Measurements from ENCODE around the gene STIP1.
"Not testable (repeated sequence)": the region's sequence is repeated elsewhere in the genome, so short reads cannot be mapped to it uniquely, and the experiment has no call there.

STIP1 gene

DNA sequence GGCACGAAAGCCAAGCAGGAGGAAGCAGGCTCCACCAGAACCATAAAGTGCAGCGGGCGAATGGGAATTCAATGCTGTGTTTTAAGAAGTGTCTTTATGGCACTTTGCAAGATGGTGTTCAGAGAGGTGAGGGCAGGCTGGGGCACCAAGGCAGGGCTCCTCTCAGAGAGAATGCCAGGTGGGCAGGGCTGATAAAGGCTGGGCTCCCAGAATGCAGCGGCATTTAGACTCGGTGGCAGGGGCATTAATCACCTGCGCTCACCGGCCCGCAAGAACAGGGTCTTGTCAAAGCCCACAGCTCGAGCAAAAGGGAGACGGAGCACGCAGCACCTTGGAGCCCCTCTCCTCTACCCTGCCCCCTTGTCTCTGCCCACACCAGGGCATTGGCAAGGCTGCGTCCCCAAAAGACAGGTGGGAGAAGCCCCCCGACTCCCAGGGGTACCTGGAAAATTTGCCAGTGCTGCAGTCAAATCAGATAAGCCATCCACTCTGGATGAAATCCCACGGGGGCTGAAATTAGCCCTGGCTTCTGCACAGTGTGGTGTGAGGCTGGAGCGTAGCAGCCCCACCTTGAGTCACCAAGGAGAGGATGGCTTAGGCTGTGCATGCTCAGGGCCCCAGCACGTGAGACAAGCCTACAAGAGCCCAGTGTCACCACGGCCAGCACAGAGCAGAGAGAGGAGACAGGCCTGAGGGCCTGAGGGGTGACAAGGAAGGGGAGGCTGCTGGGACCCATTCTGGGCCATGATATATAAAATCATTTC is 28.2 kb upstream of the STIP1 start:
- no peak for DNase-seq (ENCODE audit: low read depth)

DNA sequence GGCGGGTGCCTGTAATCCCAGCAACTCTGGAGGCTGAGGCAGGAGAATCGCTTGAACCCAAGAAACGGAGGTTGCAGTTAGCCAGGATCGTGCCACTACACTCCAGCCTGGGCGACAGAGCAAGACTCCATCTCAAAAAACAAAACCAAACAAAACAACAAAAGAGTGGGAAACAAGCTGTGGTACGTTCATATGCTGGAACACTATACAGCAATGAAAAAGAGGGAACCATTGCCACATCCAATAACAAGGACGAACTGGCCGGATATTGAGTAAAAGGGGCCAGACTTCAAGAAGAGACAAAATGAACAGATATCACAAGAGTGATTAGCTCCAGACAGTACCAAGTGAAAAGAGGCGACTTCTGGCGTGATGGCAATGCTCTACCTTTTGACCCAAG is 24.9 kb upstream of the STIP1 start:
- DNase-seq (ENCODE audit: low read depth): no peak

DNA sequence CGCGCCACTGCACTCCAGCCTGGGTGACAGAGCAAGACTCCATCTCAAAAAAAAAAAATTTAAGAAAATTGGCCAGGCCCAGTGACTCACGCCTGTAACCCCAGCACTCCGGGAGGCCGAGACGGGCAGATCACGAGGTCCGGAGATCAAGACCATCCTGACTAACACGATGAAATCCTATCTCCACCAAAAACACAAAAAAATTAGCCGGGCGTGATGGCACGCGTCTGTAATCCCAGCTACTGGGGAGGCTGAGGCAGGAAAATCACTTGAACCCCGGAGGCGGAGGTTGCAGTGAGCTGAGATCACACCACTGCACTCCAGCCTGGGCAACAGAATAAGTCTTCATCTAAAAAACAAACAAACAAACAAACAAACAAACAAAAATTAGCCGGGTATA is 23.2 kb upstream of the STIP1 start:
- not testable (repeated sequence) for DNase-seq (ENCODE audit: low read depth)

DNA sequence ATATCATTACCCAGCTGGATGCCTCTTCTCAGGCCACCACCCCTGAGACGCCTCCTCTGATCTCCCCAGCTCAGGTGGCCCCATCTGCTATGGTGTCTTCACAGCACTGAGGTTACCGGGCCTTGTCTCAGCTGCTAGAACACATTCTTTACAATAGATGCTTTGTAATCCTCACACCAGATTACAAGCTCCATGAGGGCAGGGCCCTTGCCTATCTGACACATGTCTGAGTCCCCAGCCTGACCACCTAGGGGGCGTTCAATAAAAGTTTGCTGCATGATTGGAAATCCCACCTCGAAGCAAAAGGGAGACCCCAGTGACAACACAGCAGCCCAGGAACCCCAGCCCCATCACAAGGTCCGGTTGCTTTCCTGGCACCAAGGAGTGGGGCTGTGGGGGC is 22.0 kb upstream of the STIP1 start:
- DNase-seq (ENCODE audit: low read depth): no peak

DNA sequence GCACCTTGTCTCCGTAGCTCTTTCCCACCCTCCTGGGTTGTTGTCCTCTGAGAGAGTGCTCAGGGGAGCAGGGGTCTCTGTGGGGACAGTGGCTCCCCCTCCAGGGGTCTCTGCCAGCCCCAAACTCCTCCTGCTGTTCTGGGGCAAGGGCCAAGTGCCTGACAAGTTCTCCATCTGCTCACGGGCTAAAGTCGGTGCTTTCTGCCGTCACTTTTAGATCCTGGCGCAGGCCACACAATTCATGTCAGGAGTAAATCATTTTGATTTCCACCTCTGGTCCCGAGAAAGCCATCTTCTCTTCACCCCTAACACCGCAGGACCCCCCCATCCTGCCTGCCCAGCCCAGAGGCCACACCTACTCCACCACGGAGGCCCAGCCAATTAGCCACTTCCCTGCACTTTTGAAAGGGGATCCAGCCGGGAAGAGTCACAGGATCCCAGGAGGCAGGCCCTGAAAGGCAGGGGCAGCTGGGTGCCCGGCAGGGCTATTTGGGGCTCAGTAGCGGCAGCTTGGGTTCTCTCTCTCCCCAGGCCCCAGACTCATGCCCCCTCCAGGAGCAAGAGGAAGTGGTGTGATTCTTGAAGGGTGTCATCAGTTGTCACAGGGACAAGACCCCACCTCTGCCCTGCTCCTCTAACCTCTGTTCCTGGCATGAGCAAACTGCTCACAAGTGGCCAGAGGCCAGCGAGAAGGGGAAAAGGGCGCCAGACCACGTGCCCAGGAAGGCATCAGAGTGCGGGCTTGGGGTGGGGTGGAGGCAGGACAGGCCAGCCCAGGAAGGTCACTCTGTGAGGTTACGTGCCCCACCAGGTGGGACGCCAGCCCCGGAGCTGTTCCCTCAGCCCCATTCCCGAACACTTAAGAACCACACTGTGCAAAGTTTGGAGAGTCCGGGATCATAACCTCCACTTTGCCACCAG is 21.3 kb upstream of the STIP1 start:
- no peak for DNase-seq (ENCODE audit: low read depth)

DNA sequence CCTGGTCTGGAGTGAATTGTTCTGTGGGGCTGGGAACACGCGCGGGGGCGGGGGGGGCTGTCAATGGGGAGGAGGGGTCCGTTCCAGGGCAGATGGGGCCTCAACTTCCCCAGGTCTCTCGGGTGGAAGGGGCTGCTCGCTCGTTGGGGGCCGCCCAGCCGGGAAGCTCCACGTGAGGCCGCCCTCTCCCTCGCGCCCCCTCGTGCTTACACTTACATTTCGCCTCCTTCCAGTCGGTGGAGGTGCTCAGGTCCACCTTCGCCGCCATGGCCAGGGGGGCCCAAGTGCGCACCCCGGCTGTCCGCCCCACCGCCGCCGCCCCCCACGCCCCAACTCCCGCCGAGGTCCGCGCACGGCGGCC is 20.5 kb upstream of the STIP1 start:
- DNase-seq (ENCODE audit: low read depth): no peak

DNA sequence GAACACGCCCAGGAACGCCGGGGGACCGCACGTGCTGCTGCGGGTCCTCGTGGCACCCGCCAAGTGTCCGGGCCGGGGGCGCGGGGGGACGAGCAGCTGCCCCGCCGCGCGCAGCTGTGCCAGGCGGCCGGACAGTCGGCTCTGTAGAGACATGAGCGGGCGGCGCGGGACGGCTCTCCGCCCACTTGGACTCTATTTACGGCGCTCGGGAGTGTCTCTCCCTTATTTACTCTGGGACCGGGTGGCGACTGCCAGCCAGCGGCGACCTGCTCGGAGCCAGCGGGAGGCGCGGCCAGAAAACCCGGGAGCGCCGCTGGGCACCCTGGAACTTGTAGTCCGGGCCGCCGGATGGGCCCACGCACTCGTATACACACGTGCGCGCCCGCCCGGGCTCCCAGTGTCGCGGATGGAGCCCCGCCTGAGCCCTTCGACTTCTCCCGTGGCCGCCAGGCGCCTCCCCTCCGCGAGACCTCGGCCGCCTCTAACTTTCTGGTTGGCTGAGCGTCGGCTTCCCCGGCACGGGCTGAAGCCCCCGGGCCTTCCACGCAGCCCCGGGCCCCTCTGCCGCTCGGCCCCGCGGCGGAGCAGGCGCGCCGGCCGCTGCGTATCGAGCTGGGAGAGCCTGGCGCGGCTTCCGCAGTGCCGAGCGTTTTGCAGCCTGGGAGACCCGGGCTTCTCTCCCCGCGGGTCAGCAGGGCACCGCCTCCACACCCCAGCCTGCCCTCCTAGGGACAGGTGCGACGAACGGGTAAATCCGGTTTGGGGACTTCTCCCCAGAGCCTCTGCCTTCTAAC is 19.9 kb upstream of the STIP1 start, which contains the start of gene MACROD1:
MACROD1 (minus strand) TSS at position 272 of the 794 bp plus-strand sequence; CDS start at position 153, 119 bp downstream.
- peak; percentile 66 for DNase-seq (ENCODE audit: low read depth)

DNA sequence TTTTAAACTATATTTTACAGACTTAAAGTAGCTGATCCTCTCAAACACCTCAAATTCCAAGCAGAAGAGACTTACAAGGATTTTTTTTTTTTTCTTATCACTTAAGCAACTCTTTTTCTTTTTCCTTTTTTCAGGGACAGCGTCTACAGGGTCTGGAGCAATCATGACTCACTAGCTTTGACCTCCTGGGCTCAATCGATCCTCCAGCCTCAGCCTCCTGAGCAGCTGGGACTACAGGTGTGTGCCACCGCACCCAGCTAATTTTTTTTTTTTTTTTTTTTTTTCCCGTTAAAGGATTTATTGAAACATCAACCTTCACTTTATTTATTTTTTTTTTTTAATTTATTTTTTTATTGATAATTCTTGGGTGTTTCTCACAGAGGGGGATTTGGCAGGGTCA is 15.6 kb upstream of the STIP1 start:
- DNase-seq (ENCODE audit: low read depth): no peak

DNA sequence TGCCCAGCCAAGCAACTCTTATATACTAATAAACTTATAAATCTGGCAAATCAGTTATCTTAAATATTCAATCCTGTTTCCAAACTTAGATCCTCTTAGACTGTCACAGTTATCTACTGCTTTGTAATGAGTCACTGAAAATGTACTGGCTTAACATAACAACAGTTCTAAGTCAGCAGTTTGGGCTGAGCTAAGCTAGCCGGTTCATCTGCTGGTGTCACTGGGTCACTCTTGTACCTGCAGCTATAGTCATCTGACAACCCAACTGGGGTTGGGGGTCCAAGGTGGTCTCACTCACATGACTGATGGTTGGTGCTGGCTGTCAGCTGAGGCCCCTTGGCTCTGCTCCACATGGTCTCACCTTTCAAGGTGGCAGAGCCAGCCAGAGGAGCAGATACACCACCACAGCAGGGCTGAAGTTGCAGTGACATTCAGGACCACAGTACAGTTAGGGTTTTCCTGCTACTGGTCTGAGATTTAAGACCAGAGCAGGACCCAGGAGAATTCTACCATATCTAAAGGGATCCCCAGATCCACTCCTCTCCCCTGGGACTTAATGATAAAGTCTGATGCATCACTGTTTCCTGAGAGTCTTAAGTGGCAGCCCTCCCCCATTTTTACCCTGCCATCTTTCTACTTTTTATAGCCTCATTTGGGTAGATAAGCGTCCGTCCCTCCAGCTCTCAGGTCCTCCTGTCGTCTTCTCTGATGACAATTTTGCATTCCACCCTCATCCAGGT is 12.2 kb upstream of the STIP1 start:
- no peak for DNase-seq (ENCODE audit: low read depth)

DNA sequence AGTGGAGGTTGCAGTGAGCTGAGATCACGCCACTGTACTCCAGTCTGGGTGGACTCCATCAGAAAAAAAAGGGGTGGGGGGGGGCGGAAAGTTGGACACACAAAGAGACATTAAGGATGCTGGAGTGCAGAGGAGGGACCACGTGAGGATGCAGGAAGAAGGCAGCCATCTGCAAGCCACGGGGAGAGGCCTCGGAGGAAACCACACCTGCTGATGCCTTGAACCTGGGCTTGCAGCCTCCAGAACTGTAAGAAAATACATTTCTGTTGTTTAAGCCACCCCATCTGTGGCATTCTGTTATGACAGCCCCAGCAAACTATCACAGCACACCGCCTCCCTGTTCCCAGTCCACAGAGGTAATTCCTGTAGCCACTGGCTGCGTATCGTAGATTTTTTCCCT is 9.2 kb upstream of the STIP1 start:
- DNase-seq (ENCODE audit: low read depth): no peak

DNA sequence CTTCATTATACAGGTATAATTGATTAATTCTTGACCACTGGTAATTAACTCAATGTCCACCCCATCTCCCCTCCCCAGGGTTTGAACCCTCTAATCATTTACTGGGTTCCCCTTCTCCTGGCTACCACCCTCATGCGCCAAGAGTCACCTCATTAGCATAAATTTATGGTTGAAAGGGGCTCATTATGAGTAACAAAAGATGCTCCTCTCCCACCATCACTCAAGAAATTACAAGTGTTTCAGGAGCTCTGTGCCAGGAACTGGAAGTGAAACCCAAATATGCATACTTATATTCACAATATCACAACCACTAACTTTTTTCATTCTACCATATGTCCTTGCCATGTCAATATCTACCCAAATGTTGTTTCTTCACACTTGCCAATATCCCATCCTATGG is 7.8 kb upstream of the STIP1 start:
- DNase-seq (ENCODE audit: low read depth): no peak

DNA sequence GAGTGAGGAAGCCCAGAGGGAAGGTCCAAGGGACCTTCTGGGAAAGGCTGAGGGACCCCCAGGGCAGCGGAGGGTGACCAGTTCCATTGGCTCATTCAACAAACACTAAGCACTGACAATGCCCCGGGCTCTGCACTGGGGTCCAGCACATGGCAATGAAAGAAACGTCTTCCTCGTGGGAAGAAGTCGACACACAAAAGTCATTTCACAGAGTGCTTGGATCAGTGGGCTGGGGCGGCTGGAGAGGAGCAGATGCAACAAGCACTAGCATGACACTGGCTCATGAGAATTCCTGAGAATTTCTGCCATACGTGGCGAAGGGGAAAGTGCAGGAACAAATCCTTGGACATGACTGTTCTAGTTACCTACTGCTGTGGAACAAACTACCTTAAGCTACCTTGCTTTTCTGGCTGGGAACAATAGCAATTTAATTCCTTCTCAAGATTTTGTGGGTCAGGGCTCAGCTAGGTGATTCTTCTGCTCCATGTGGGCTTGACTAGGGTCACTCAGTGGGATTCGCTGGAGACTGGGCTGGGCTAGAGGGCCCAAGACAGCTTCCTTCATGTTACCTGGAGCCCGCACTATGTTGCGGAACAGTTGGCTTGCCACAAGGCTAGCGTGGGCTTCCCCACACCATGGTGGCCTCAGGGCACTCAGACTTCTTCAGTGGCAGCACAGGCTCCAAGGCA is 6.9 kb upstream of the STIP1 start:
- DNase-seq (ENCODE audit: low read depth): no peak

DNA sequence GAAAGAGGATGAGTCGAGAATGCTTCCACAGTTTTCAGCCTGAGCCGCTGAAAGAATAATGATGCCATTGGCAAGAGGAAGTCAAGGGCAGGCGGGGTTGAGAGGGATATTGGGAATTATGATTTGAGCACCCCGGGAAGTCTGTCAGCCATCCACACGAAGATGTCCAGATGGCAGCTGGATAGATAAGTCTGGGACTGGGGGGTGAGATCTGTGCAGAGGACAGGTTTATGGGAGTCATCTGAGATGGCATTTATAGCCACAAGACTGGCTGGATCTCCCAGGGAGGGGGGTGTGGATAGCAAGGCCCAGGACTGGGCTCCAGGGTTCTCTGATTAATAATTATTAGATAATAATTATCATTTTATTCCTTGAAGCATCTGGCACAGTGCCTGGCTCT is 5.1 kb upstream of the STIP1 start:
- no peak for DNase-seq (ENCODE audit: low read depth)

DNA sequence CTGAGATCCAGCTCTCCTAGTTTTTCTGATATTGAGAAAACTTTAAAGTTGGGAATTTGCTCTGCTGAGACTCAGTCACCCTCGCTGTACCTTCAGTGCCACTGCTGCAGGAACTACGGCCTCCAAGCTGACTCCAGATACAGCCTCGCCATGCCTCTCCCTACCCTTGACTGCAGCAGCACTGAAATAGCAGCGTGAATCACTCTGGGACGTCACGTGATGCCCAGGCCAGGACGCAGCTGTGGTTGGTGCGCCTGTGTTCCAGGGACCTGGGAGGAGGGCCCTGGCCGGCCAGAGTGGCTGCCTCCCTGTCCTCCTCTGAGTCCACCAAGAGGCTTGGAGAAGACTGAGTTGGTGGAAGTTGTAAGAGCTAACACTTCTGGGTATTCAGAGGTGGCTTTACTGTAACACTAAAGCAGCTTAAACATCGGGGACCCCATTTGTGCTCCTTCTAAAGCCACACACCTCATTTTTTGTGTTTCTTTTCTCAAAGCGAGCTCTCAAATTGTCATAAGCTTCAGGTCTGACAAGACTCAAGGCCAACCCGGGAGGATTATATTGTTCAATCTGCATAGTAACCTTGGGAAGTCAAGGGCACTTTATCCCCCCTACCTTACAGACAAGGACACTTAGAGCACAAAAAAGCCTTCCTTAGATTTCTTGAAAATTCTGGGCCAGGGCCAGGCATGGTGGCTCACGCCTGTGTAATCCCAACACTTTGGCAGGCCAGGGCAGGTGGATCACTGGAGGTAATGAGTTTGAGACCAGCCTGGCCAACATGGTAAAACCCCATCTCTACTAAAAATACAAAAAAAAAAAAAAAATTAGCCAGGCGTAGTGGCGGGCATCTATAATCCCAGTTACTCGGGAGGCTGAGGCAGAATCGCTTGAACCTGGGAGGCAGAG is 4.2 kb upstream of the STIP1 start:
- peak; percentile 82 for DNase-seq (ENCODE audit: low read depth)

DNA sequence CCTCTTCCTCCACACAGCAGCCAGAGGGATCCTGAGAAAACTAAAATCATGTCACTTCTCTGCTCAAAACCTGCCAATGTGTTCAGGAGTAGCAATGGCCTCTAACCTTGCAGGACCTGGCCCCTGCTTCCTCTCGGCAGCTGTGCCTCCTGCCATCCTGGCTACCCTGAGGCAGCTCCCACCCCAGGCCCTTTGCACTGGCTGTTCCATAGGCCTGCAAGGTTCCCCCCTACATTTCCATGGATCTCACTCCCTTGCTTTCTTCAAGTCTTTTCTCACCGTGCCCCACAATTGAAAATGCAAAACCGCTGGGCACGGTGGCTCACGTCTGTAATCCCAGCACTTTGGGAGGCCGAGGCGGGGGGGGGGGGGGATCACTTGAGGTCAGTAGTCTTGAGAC is 2.1 kb upstream of the STIP1 start:
- DNase-seq (ENCODE audit: low read depth): no peak

DNA sequence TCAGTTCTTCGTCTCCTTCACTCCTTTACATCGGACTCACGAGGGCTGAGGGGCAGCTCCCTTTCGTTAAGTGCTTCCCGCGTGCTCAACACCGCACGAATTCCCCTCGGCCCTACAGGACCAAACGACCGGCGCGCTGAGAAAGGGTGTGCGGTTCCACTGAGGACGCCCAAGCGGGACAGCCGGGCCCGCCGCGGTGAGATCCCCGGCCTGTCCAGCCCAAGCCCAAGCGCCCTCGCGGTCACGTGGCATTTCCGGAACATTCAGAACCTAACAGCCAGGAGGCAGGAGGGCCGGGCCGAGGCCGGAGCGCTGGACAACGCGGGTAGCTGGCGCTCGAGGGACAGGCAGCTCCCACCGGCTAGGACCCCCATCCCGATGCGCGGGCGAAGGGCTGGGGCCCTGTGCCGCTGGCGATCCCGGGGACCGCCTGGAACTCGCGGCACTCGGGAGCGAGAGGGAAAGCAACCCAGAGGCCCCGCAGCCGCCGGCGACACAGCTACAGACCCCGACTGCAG is 737 bp upstream of the STIP1 start:
- peak; percentile 84 for DNase-seq (ENCODE audit: low read depth)

DNA sequence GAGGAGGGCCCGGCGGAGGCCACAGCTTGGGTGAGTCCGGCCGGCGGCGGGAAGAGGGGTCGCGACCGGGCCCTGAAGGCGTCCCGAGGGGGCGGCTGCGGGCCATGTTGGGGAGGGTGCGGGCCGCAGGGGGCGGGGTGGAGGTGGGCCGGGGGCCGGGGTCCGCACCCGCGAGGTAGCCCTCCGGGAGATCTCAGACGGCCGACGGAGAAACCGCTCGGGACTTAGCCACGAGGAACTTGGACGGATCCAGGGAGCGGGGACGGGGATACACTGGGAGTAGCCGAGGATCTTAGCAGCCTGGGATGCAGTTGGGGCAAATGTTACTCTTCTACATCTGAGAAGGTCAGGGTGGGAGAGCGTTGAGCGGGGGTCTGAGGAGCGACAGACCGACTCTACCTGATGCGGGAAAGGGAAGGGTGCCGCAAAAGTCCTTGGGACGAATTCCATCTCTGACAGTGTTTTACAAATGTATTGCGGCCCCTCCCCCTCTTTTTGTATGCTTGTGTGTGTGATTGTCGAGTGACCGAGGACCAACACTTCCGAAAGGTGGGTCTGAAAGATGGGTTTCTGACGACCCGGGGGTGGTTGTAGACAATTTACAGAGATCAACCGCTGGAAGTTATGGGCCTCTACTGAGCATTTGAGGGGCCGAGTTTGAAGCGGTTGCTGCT is 658 bp downstream of the STIP1 start:
- DNase-seq (ENCODE audit: low read depth): no peak

DNA sequence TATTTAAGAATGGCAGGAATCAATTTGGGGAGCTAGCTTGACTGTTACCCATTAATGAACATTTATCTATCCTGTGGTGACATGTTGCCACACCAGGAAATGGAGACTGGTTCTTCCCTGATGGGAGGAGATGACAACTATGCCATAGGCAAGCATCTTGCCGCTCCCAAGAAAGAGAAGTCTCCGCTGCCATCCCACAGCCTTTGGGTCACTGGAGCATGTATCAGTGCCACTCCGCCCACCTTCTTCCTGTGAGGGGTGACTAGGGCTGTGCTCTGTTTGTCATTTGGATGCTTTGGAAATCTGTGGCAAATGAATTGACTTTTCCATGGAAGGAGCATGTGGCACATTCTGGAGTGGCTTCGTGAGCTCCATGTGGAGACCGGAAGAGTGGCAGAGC is 6.5 kb downstream of the STIP1 start:
- DNase-seq (ENCODE audit: low read depth): no peak

DNA sequence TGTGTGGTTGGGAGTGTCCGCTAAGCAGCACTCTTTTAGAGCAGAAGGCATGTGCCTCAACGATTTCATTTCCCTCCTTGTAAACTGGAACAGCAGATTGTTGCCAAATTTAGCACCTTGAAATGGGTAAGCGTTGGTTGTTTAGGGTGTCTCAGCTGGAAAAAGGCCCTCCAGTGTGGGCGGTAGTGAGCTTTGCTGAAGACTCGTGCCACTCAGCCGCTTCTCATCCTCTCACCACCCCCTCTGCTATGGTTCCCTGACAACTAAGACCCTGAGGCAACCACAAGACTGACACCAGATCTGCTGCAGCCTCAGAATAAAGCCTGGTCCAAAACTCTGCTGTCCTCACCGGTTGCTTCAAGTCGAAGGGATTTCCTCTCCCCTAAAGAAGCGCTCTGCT is 10.7 kb downstream of the STIP1 start:
- no peak for DNase-seq (ENCODE audit: low read depth)
